ENCODE data around the gene FAR1.

- TF ChIP-seq, protein P1, sequence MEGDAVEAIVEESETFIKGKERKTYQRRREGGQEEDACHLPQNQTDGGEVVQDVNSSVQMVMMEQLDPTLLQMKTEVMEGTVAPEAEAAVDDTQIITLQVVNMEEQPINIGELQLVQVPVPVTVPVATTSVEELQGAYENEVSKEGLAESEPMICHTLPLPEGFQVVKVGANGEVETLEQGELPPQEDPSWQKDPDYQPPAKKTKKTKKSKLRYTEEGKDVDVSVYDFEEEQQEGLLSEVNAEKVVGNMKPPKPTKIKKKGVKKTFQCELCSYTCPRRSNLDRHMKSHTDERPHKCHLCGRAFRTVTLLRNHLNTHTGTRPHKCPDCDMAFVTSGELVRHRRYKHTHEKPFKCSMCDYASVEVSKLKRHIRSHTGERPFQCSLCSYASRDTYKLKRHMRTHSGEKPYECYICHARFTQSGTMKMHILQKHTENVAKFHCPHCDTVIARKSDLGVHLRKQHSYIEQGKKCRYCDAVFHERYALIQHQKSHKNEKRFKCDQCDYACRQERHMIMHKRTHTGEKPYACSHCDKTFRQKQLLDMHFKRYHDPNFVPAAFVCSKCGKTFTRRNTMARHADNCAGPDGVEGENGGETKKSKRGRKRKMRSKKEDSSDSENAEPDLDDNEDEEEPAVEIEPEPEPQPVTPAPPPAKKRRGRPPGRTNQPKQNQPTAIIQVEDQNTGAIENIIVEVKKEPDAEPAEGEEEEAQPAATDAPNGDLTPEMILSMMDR (IDR thresholded peaks at IDR 0.05; ENCODE audit: borderline replicate concordance, extremely low read depth, low read length, poor library complexity, severe bottlenecking): no peak
- no peak for TF ChIP-seq EZH2 (IDR thresholded peaks at IDR 0.05; ENCODE audit: borderline replicate concordance, low read depth, low read length, severe bottlenecking)
Measured at GRCh38 chr11:13666708-13667107, 1.8 kb upstream of the FAR1 start.
